ENCODE data around the gene EFNB2. TPM values are rescaled to one million over a fixed set of nuclear protein-coding genes. Genes with fewer than 3 reads are reported as not detected.

EFNB2 gene
- total RNA-seq, 1 experiment from 2014 or later, result 0.07 TPM

DNA sequence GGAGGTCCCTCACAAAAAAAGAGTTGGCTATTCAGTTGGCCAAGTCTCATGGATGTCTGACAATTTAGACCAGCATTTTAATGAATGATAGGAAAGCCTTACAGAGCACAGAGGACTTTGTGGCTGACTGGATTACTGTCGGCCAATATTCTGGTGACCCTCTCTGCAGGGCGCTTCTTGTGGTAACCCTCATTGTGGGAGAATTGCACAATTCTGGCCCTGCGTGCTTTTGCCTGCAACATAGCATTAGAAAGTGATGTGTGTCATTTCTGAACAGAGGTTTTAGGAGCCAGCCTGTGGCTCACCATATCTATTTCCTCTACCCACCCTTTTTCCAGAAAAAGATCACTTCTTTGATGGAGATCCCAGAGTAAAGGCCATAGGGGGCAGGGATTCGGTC is 71.4 kb downstream of the EFNB2 start:
- Histone ChIP-seq H3K9me3 (ENCODE audit: low read length) (no peaks in the 10 kb centered on the region), H3K27ac (ENCODE audit: low read length) (no peak overlapping the region), H3K4me1 (ENCODE audit: low read length) (no peaks in the 10 kb centered on the region), H2AFZ (ENCODE audit: low read length) (no peak overlapping the region), H4K20me1 (ENCODE audit: insufficient read depth, low read depth, low read length) (no peaks in the 10 kb centered on the region), H3K36me3 (ENCODE audit: insufficient read depth, low read length) (no peaks in the 10 kb centered on the region), H3K27me3 (ENCODE audit: low read length) (no peaks in the 10 kb centered on the region), H3K4me2 (ENCODE audit: low read depth, low read length, poor library complexity, severe bottlenecking) (no peak overlapping the region), H3K79me2 (ENCODE audit: low read length) (no peaks in the 10 kb centered on the region), H3K4me3 (ENCODE audit: low read length) (no peak overlapping the region), H3K9ac (ENCODE audit: low read length) (no peak overlapping the region), H3K9me2 (replicated peaks; ENCODE audit: insufficient read depth, low read length) (no peaks in the 10 kb centered on the region)
- DNase-seq, result no peak

DNA sequence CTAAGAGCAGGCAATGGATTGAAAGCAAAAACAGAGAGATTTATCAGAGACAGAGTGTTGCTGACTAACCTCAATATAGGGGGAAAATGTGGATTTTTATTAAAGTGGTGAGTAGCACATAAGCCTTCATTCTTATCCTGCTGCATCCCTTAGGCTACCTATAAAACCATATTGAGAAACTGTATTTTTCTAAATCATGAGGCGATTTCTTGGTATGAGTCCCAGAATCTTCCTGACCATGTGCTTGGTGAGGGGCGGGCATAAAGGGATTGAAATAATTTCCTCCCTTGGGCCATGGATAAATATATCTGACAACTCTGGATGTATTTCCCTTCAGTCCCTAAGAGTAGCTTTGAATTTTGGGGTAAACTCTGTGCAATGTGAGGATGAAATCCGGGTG is 72.8 kb downstream of the EFNB2 start:
- Histone ChIP-seq H3K27me3 (ENCODE audit: low read length) (no peaks in the 10 kb centered on the region), H3K4me3 (ENCODE audit: low read length) (no peak overlapping the region), H3K36me3 (ENCODE audit: insufficient read depth, low read length) (no peaks in the 10 kb centered on the region), H2AFZ (ENCODE audit: low read length) (no peak overlapping the region), H3K4me2 (ENCODE audit: low read depth, low read length, poor library complexity, severe bottlenecking) (no peak overlapping the region), H3K9me3 (ENCODE audit: low read length) (no peaks in the 10 kb centered on the region), H4K20me1 (ENCODE audit: insufficient read depth, low read depth, low read length) (no peaks in the 10 kb centered on the region), H3K9ac (ENCODE audit: low read length) (no peak overlapping the region), H3K9me2 (replicated peaks; ENCODE audit: insufficient read depth, low read length) (no peaks in the 10 kb centered on the region), H3K4me1 (ENCODE audit: low read length) (no peaks in the 10 kb centered on the region), H3K79me2 (ENCODE audit: low read length) (no peaks in the 10 kb centered on the region), H3K27ac (ENCODE audit: low read length) (no peak overlapping the region)
- DNase-seq, result no peak

DNA sequence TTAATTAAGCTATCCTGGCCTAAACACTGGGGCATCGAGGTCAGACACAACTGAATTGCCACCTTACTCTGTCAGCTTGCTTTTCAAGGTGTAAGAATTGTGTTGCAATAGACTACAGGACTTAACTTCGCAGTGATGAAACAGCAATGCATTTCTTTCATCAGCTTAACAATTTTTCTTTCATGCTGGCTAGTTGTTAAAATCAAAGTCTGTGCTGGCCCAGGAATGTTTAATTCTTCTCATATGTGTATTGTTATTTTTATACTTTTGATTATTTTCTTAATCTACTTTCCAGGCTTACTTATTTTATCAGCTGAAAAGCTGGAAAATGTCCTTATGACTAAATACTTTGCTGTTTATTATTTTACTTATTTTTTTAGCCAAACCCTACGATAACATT is 79.7 kb downstream of the EFNB2 start:
- H3K4me1 ChIP-seq (ENCODE audit: low read length), result no peaks in the 10 kb centered on the region
- H3K4me3 ChIP-seq (ENCODE audit: low read length), result no peak overlapping the region
- no peaks in the 10 kb centered on the region for H4K20me1 ChIP-seq (ENCODE audit: insufficient read depth, low read depth, low read length)
- H3K27me3 ChIP-seq (ENCODE audit: low read length), result no peaks in the 10 kb centered on the region
- no peak overlapping the region for H2AFZ ChIP-seq (ENCODE audit: low read length)
- H3K9me2 ChIP-seq (replicated peaks; ENCODE audit: insufficient read depth, low read length), result no peaks in the 10 kb centered on the region
- H3K79me2 ChIP-seq (ENCODE audit: low read length), result no peaks in the 10 kb centered on the region
- H3K9ac ChIP-seq (ENCODE audit: low read length), result no peak overlapping the region
- no peaks in the 10 kb centered on the region for H3K36me3 ChIP-seq (ENCODE audit: insufficient read depth, low read length)
- H3K4me2 ChIP-seq (ENCODE audit: low read depth, low read length, poor library complexity, severe bottlenecking), result no peak overlapping the region
- no peaks in the 10 kb centered on the region for H3K9me3 ChIP-seq (ENCODE audit: low read length)
- no peak overlapping the region for H3K27ac ChIP-seq (ENCODE audit: low read length)
- DNase-seq, result no peak

DNA sequence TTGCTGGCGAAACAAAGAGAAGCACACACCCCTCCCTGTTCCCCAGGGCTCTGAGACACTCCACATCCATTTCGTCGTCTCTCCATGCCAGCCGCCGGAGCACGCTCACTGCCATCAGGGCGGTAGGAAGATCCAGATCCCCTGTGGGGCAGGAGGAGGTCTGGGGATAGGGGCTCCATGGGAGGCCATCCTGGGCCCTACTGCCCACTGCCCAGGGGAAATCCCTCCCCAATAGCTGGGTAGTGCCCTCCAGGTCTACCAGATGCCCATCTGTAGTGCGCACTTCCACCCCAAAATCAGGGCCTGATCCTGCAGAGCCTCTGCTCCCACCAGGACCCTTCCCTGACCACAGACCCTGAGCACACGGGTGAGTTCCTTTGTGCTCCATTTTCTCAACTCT is 80.3 kb downstream of the EFNB2 start:
- H3K4me2 ChIP-seq (ENCODE audit: low read depth, low read length, poor library complexity, severe bottlenecking), result no peak overlapping the region
- no peaks in the 10 kb centered on the region for H3K79me2 ChIP-seq (ENCODE audit: low read length)
- H4K20me1 ChIP-seq (ENCODE audit: insufficient read depth, low read depth, low read length), result no peaks in the 10 kb centered on the region
- H3K27ac ChIP-seq (ENCODE audit: low read length), result no peak overlapping the region
- H3K9ac ChIP-seq (ENCODE audit: low read length), result no peak overlapping the region
- no peak overlapping the region for H3K4me3 ChIP-seq (ENCODE audit: low read length)
- no peaks in the 10 kb centered on the region for H3K27me3 ChIP-seq (ENCODE audit: low read length)
- H3K36me3 ChIP-seq (ENCODE audit: insufficient read depth, low read length), result no peaks in the 10 kb centered on the region
- H3K9me3 ChIP-seq (ENCODE audit: low read length), result no peaks in the 10 kb centered on the region
- no peak for DNase-seq
- no peaks in the 10 kb centered on the region for H3K4me1 ChIP-seq (ENCODE audit: low read length)
- no peaks in the 10 kb centered on the region for H3K9me2 ChIP-seq (replicated peaks; ENCODE audit: insufficient read depth, low read length)
- H2AFZ ChIP-seq (ENCODE audit: low read length), result no peak overlapping the region

DNA sequence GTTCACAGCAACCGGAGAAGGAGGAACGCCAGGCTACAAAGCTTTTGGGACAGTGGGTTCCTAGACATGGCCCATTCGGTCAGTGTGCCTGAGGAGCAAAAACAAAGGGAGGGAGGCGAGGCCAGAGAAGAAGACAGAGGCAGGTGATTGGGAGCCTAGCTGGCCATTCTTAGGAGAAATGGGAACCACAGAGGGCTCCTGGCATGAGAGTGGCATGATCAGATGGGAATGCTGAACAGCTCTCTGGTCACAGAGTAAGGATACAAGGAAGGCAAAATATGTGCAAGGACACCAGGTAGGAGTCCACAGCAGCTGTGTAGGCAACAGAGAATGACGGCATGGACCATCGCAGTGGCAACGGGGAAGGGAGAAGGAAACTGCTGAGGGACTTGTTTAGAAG is 82.4 kb downstream of the EFNB2 start:
- H3K27ac ChIP-seq (ENCODE audit: low read length), result no peak overlapping the region
- H3K4me3 ChIP-seq (ENCODE audit: low read length), result no peak overlapping the region
- H3K9me2 ChIP-seq (replicated peaks; ENCODE audit: insufficient read depth, low read length), result no peaks in the 10 kb centered on the region
- H3K36me3 ChIP-seq (ENCODE audit: insufficient read depth, low read length), result no peaks in the 10 kb centered on the region
- H3K79me2 ChIP-seq (ENCODE audit: low read length), result no peaks in the 10 kb centered on the region
- no peak for DNase-seq
- no peaks in the 10 kb centered on the region for H3K9me3 ChIP-seq (ENCODE audit: low read length)
- H3K9ac ChIP-seq (ENCODE audit: low read length), result no peak overlapping the region
- H3K27me3 ChIP-seq (ENCODE audit: low read length), result no peaks in the 10 kb centered on the region
- no peaks in the 10 kb centered on the region for H4K20me1 ChIP-seq (ENCODE audit: insufficient read depth, low read depth, low read length)
- H2AFZ ChIP-seq (ENCODE audit: low read length), result no peak overlapping the region
- no peaks in the 10 kb centered on the region for H3K4me1 ChIP-seq (ENCODE audit: low read length)
- H3K4me2 ChIP-seq (ENCODE audit: low read depth, low read length, poor library complexity, severe bottlenecking), result no peak overlapping the region

DNA sequence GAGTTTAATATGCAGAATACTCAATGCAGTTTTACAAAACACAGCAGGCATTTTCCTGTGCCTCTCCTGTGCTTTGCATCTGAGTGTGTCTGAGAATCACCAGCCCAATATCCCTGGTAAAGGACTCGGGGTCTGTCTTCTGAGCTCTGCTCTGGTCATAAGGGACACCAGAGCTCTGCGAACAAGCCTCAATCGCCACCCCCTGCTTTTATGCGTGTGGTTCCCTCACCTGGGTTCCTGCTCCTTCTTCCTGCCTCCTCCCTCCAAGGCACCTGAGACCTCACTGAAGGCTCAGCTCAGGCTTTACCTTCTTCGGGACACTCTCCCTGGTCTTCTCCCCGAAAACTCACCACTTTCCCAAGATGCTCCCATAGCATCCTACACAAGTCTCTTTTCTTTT is 84.5 kb downstream of the EFNB2 start:
- no peak overlapping the region for H3K27ac ChIP-seq (ENCODE audit: low read length)
- H3K4me1 ChIP-seq (ENCODE audit: low read length), result no peaks in the 10 kb centered on the region
- H3K9ac ChIP-seq (ENCODE audit: low read length), result no peak overlapping the region

DNA sequence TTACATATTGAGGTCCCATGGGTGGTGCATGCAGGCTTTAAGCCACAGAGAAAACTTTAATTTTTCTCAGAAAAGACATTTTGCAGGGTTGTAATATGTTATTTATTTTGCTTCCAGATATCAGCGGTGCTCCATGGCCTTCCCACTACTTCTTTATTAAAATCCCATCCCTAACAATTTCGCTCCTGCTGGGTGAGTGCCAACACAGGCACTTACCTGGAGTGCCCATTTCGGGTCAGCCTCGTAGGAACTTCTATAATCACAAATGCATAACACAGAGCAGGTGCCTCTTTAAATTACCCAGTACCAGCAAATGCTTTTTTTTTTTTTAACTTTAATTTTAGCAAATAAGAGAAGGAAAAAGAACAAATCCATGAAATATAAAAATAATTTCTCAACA is 86.4 kb downstream of the EFNB2 start:
- Histone ChIP-seq H3K4me3 (ENCODE audit: low read length) (no peak overlapping the region), H2AFZ (ENCODE audit: low read length) (no peak overlapping the region), H3K9ac (ENCODE audit: low read length) (no peak overlapping the region), H3K79me2 (ENCODE audit: low read length) (no peaks in the 10 kb centered on the region), H3K9me2 (replicated peaks; ENCODE audit: insufficient read depth, low read length) (no peaks in the 10 kb centered on the region), H3K4me2 (ENCODE audit: low read depth, low read length, poor library complexity, severe bottlenecking) (no peak overlapping the region), H3K9me3 (ENCODE audit: low read length) (no peaks in the 10 kb centered on the region), H3K27ac (ENCODE audit: low read length) (no peak overlapping the region), H3K36me3 (ENCODE audit: insufficient read depth, low read length) (no peaks in the 10 kb centered on the region), H3K27me3 (ENCODE audit: low read length) (no peaks in the 10 kb centered on the region), H4K20me1 (ENCODE audit: insufficient read depth, low read depth, low read length) (no peaks in the 10 kb centered on the region), H3K4me1 (ENCODE audit: low read length) (no peaks in the 10 kb centered on the region)
- no peak for DNase-seq

More for the DNA sequence above, 84.5 kb downstream of the EFNB2 start:
- no peak overlapping the region for H3K4me2 ChIP-seq (ENCODE audit: low read depth, low read length, poor library complexity, severe bottlenecking)
- no peaks in the 10 kb centered on the region for H4K20me1 ChIP-seq (ENCODE audit: insufficient read depth, low read depth, low read length)
- H3K9me2 ChIP-seq (replicated peaks; ENCODE audit: insufficient read depth, low read length), result no peaks in the 10 kb centered on the region
- H3K79me2 ChIP-seq (ENCODE audit: low read length), result no peaks in the 10 kb centered on the region
- no peaks in the 10 kb centered on the region for H3K36me3 ChIP-seq (ENCODE audit: insufficient read depth, low read length)
- no peaks in the 10 kb centered on the region for H3K9me3 ChIP-seq (ENCODE audit: low read length)
- no peak overlapping the region for H3K4me3 ChIP-seq (ENCODE audit: low read length)
- H2AFZ ChIP-seq (ENCODE audit: low read length), result no peak overlapping the region
- H3K27me3 ChIP-seq (ENCODE audit: low read length), result no peaks in the 10 kb centered on the region
- DNase-seq, result no peak

DNA sequence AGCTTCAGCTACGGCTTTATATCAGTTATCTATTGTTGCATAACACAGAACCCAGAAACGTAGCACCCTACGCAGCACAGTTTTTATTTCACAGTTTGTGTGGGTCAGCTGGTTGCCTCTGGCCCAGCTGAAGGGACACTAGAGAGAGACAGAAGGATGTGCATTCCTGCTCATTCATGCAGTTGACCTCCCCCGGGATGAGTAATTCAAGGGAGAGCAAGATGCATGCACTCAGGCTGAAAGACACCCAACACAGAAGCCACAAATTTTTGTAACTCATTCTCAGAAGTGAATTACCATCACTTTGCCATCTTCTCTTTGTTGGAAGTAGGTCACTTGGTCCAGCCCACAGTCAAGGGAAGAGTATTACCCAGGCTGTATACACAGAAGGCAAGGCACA is 89.5 kb downstream of the EFNB2 start:
- Histone ChIP-seq H3K9me2 (replicated peaks; ENCODE audit: insufficient read depth, low read length) (no peaks in the 10 kb centered on the region), H3K79me2 (ENCODE audit: low read length) (no peaks in the 10 kb centered on the region), H3K4me3 (ENCODE audit: low read length) (no peak overlapping the region), H3K36me3 (ENCODE audit: insufficient read depth, low read length) (no peaks in the 10 kb centered on the region), H3K9ac (ENCODE audit: low read length) (no peak overlapping the region), H2AFZ (ENCODE audit: low read length) (no peak overlapping the region), H3K4me2 (ENCODE audit: low read depth, low read length, poor library complexity, severe bottlenecking) (no peak overlapping the region), H3K27ac (ENCODE audit: low read length) (no peak overlapping the region), H3K27me3 (ENCODE audit: low read length) (no peaks in the 10 kb centered on the region), H4K20me1 (ENCODE audit: insufficient read depth, low read depth, low read length) (no peaks in the 10 kb centered on the region), H3K9me3 (ENCODE audit: low read length) (no peaks in the 10 kb centered on the region), H3K4me1 (ENCODE audit: low read length) (no peaks in the 10 kb centered on the region)
- DNase-seq, result no peak

Data from Karpas-422 (cell line).